ENCODE measurements around the gene PGM2. TPM values are rescaled to one million over a fixed set of nuclear protein-coding genes. Genes with fewer than 3 reads are reported as not detected.

The PGM2 gene
- total RNA-seq, 2 experiments from 2014 or later = 10.7 to 11.8 TPM

DNA sequence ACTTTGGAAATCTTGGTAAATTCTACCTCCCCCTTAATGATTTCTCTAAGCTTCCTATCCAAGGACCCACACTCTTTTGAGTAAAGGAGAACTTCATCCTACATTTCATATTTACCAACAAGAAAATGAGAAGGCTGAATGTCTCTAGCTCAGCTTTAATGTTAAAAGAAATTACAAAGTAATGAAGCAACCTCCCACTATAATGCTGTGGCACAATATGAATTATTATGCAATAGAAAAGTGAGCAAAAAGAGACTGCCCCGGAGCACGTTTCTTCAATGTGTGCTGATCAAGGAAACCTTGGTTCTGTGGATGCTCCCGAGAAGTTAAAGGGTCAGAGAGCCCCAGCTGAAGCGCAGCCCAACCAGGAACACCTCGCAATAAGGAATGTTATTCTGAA lies 55.3 kb downstream of the PGM2 start:
- DNase-seq (no peak), ATAC-seq (ENCODE audit: poor library complexity) (no peak)
- H3K4me1 Mint-ChIP-seq (ENCODE audit: low read depth) = no peaks in the 10 kb centered on the region
- H3K4me3 Mint-ChIP-seq = no peak overlapping the region
- POLR2A ChIA-PET = interaction anchor here (0.6 to 1.2 kb wide), 2 partner anchors 10 to 91 kb away, joined by 3 to 4 read pairs; no protein-coding TSS in a partner anchor
- H3K27ac Mint-ChIP-seq = no peak overlapping the region
- H3K27me3 ChIP-seq (ENCODE audit: control insufficient read depth in 1 of 2, insufficient read depth in 2 of 2, low read length in 2 of 2) = no peaks in the 10 kb centered on the region
- no peaks in the 10 kb centered on the region for H3K9me3 ChIP-seq (ENCODE audit: control insufficient read depth in 1 of 2, insufficient read depth in 1 of 2, low read length in 2 of 2)
- intact Hi-C loops (cut with DNase I, micrococcal nuclease) = no loop called here
- no peaks in the 10 kb centered on the region for H3K36me3 ChIP-seq (ENCODE audit: insufficient read depth, low read length)
- TF ChIP-seq, protein P1, sequence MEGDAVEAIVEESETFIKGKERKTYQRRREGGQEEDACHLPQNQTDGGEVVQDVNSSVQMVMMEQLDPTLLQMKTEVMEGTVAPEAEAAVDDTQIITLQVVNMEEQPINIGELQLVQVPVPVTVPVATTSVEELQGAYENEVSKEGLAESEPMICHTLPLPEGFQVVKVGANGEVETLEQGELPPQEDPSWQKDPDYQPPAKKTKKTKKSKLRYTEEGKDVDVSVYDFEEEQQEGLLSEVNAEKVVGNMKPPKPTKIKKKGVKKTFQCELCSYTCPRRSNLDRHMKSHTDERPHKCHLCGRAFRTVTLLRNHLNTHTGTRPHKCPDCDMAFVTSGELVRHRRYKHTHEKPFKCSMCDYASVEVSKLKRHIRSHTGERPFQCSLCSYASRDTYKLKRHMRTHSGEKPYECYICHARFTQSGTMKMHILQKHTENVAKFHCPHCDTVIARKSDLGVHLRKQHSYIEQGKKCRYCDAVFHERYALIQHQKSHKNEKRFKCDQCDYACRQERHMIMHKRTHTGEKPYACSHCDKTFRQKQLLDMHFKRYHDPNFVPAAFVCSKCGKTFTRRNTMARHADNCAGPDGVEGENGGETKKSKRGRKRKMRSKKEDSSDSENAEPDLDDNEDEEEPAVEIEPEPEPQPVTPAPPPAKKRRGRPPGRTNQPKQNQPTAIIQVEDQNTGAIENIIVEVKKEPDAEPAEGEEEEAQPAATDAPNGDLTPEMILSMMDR (IDR thresholded peaks at IDR 0.05) = no peak
- no peaks in the 10 kb centered on the region for H3K36me3 Mint-ChIP-seq (ENCODE audit: low read depth)
- H3K9me3 Mint-ChIP-seq = no peaks in the 10 kb centered on the region
- H3K27me3 Mint-ChIP-seq = no peaks in the 10 kb centered on the region
- no peaks in the 10 kb centered on the region for H3K4me1 ChIP-seq (ENCODE audit: insufficient read depth, low read length)
- H3K4me3 ChIP-seq (ENCODE audit: low read length) = no peak overlapping the region
- CTCF ChIA-PET = no interaction called here
- H3K27ac ChIP-seq (ENCODE audit: low read depth in 1 of 2, low read length in 2 of 2) = no peak overlapping the region

DNA sequence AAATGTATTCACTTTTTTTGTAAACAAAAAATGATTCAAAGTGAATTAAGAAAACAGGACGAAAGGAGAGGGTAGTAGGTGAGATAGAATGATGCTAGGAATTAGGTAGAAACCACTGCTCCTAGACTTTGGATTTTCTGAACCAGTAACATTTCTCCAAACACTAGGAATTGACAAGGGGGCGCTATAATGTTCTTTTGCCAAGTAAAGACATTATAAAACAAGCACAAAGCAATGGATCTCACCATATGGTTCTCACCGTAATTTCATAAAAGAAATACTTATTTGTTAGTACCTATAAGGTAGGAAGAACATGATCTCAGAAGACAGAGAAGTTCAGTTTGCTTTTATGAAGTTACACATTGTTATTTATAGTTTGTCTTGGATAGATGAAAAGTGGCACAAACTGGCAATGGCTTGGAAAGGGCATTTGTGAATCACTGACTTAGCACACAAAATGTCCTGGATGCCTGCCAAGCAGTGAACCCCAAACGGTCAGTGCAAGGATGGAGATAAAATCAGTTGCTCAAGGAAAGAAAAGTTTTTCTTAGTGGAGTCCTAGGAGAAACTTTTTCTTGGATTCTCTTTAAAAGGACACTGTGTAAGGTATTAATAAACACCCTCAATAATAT lies 56.3 kb downstream of the PGM2 start:
- ATAC-seq (ENCODE audit: poor library complexity) = no peak
- DNase-seq = no peak
- Mint-ChIP-seq H3K4me1 (ENCODE audit: low read depth) (no peaks in the 10 kb centered on the region), H3K9me3 (no peaks in the 10 kb centered on the region), H3K36me3 (ENCODE audit: low read depth) (no peaks in the 10 kb centered on the region), H3K27me3 (no peaks in the 10 kb centered on the region), H3K27ac (no peak overlapping the region), H3K4me3 (no peak overlapping the region)
- POLR2A ChIA-PET = interaction anchor here (1.2 kb wide), 1 partner anchor 9 kb away, joined by 4 read pairs; no protein-coding TSS in a partner anchor
- Histone ChIP-seq H3K4me1 (ENCODE audit: insufficient read depth, low read length) (no peaks in the 10 kb centered on the region), H3K36me3 (ENCODE audit: insufficient read depth, low read length) (no peaks in the 10 kb centered on the region), H3K4me3 (ENCODE audit: low read length) (no peak overlapping the region), H3K27ac (ENCODE audit: low read depth in 1 of 2, low read length in 2 of 2) (no peak overlapping the region), H3K9me3 (ENCODE audit: control insufficient read depth in 1 of 2, insufficient read depth in 1 of 2, low read length in 2 of 2) (no peaks in the 10 kb centered on the region), H3K27me3 (ENCODE audit: control insufficient read depth in 1 of 2, insufficient read depth in 2 of 2, low read length in 2 of 2) (no peaks in the 10 kb centered on the region)
- TF ChIP-seq, protein P1 (IDR thresholded peaks at IDR 0.05) = no peak
- CTCF ChIA-PET = no interaction called here
- intact Hi-C loops (cut with DNase I, micrococcal nuclease) = no loop called here

DNA sequence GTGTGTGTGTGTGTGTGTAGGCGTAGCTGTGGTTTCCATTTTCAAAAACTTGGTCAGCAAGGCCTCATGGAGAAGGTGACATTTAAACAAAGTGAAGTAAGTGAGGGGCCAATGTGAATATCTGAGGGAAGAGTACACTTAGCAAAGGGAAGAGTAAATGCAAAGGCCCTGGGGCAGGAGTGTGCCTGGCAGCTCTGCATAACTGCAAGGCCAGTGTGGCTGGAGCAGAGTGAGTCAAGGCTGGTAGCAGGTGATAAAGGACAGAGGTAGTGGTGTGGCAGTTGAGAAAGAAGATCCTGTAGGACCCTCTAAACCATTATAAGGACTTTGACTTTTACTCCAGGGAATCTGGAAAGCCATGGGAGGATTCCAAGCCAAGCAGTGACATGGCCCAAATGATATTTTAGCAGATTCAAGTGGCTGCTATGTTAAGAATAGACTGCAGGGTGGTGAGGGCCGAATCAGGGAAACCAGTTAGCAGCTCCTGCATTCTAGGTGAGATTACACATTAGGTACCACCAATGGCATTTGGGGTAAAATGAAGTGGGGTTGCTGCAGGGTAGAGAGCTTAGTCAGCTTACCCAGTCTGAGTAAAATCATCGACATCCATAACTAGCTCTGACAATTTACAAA lies 58.5 kb downstream of the PGM2 start:
- no peak overlapping the region for H3K27ac ChIP-seq (ENCODE audit: low read depth in 1 of 2, low read length in 2 of 2)
- no peak for ATAC-seq (ENCODE audit: poor library complexity)
- TF ChIP-seq, protein P1 (IDR thresholded peaks at IDR 0.05) = no peak
- Mint-ChIP-seq H3K27me3 (no peaks in the 10 kb centered on the region), H3K27ac (no peak overlapping the region), H3K36me3 (ENCODE audit: low read depth) (no peaks in the 10 kb centered on the region), H3K4me3 (no peak overlapping the region), H3K4me1 (ENCODE audit: low read depth) (peaks cover 8% of the 10 kb centered on the region), H3K9me3 (no peaks in the 10 kb centered on the region)
- no peak for DNase-seq
- POLR2A ChIA-PET = no interaction called here
- no peaks in the 10 kb centered on the region for H3K27me3 ChIP-seq (ENCODE audit: control insufficient read depth in 1 of 2, insufficient read depth in 2 of 2, low read length in 2 of 2)
- H3K4me1 ChIP-seq (ENCODE audit: insufficient read depth, low read length) = peaks cover 7% of the 10 kb centered on the region
- CTCF ChIA-PET = no interaction called here
- no peaks in the 10 kb centered on the region for H3K9me3 ChIP-seq (ENCODE audit: control insufficient read depth in 1 of 2, insufficient read depth in 1 of 2, low read length in 2 of 2)
- no peaks in the 10 kb centered on the region for H3K36me3 ChIP-seq (ENCODE audit: insufficient read depth, low read length)
- intact Hi-C loops (cut with DNase I, micrococcal nuclease) = no loop called here
- no peak overlapping the region for H3K4me3 ChIP-seq (ENCODE audit: low read length)

All from CD4-positive, alpha-beta T cell (primary cell).